ENCODE measurements around the gene KIRREL1. TPM values are rescaled to one million over a fixed set of nuclear protein-coding genes. Genes with fewer than 3 reads are reported as not detected.

The KIRREL1 gene
- total RNA-seq, 1 donor from 2014 or later, result 10.9 TPM

DNA sequence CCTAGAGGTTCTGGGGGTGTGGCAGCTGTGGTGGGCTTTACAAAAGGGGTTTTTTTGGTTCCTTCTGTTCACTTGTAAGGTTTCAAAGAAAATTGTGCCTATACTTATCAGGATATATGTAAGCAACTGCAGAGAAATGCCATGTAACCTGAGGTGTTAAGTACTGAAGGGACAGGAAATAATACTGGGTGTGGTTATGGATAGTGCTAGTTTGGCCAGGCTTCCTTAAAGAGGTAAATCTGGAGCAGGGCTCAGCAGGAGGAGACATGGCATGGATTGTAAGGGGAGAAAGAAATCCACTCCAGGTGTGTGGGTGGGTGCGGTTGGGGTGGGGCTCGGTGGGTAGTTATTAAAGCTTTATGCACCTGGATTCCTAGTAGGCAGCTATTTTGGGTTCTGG is 28.3 kb downstream of the KIRREL1 start:
- intact Hi-C loops (cut with DNase I), result no loop called here
- DNase-seq (ENCODE audit: low spot score), result no peak

DNA sequence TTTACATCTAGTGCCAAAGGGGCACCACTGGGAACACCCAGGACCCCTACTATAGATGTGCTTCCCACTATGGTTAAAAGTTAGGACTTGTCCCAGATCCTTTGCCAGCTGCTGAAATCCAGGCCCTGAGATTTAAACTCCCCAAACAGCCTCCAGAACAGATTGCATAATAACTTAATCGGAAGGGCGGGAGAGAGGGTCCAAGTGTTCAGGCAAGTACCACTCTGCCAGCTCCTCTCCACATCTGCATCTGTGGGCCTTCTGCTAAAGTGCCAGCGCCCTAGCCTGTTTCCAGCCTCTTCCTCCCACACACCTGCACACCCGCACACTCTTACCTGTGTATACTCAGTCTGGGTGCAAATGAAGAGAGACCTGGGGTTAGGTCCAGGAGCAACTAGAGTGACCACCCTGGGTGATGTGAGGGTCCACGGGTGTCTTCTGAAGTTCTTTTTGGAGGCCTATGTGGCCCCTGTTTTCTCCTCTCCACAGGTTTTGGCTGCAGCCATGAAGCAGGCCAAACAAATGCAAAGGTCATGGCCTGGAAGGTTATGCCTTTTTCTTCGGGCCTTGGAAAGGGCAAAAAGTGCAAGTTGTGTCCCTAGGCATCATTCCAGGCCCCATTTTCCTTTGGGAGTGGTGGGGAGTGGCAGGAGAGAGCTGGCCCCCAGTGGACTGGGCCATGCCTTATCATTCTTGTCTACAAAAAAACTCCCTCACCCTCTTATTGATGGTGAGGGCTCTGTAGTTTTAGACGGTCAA is 29.3 kb downstream of the KIRREL1 start:
- DNase-seq (ENCODE audit: low spot score), result no peak
- intact Hi-C loops (cut with DNase I), result no loop called here

DNA sequence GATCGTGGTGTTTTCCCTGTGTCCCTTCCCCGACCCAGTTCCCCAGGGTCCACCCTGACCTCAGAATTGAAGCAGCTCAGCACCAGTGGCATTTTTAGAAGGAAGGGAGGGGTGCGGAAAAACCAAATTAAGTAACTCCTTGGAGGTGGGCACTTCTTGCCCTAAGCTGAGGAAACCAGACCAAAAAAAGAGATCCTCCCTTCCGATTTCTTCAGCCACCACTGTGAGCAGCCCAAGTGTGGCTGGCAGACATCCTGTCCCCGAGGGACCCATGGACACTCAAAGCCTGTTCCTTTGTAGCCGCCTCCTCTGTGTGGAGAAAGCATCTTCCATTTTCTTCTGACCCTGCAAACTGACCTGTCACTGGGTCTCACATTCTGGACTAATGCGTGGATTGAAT is 31.3 kb downstream of the KIRREL1 start:
- no peak for DNase-seq (ENCODE audit: low spot score)

DNA sequence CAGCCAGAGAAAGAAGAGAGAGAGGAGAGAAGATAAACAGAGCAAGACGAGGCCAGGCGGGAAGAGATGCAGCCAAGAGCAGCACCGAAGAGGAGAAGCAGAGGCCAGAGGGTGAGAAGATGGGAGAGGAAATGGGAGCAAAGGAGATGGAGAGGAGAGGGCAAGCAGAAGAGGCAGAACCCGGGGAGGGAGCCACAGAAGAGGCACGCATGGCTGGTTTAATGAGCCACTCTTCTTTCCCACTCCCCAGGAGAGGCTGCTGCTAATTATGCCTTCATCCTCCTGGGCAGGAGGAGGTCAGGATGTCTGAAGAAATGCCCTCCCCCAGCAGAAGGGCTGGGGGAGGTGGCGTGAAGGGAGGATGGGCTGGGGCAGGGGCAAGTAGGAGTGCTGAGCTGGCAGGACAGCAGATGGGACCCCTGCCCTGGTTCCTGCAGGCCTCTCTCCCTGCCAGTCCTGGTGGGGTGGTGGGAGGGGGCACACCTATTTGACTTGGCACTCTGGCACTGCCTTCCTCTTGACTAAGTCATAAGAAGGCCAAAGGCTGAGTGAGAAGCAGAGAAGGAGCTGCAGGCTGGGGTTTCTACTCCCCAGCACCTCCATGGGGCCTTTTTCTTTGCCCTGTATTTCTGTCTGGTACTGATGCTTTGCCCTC is 32.3 kb downstream of the KIRREL1 start:
- DNase-seq (ENCODE audit: low spot score), result no peak
- intact Hi-C loops (cut with DNase I), result no loop called here

More for the DNA sequence above, 31.3 kb downstream of the KIRREL1 start:
- intact Hi-C loops (cut with DNase I), result no loop called here

DNA sequence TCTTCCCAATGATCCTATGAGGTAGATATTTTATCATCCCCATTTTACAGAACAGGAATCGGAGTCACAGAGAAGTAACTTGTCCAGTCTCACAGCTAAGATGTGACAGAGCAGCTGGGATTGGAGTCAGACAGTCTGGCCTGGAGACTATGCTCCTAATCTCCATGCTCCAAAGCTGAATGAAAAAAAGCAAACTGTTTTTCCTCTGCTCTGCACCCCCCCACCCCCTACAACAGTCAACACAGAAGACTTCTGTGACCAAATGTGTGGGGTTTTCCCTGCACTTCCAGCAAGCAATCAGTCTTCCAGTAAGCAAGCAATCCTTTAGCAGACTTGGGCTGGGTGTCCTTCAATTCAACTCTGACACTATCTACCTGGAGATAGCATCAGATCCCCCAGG is 33.2 kb downstream of the KIRREL1 start:
- no peak for DNase-seq (ENCODE audit: low spot score)
- intact Hi-C loops (cut with DNase I), result no loop called here

DNA sequence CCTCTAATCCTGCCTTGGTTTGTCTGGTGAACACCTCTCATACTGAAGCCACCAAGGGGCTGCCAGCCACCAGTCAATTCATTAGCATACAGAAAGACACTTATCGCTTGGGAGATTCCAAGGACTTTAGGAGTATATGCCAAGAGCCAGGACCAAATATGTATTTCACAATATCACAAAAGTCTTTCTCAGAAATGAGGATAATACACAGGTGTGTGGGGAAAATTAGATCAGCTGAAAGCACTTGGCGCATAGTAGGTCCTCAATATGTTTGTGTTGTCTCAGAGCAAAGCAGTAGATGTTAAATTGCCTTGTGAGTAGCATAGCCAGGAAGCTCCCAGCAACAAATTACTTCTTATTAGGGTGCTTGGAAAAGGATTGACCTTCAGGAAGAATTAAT is 34.1 kb downstream of the KIRREL1 start:
- intact Hi-C loops (cut with DNase I), result no loop called here

DNA sequence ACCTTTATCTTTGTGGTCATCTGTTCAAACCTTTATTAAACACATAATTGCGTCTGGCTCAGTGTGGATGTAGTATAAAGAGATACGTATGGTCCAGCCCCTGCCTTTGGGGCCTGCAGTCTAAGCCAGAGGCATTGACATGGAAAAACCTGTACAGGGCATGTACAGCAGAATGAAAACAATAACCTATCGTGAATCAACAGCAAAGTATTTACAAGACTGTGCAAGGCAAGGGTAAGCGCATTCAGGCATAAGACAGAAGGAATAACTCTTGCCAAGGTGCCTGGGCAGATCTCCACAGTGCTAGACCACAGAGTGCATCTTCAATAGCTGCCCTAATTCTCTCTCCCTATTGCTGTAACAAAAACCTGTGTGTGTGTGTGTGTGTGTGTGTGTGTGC is 35.5 kb downstream of the KIRREL1 start:
- intact Hi-C loops (cut with DNase I), result no loop called here
- no peak for DNase-seq (ENCODE audit: low spot score)

More for the DNA sequence above, 34.1 kb downstream of the KIRREL1 start:
- DNase-seq (ENCODE audit: low spot score), result no peak

DNA sequence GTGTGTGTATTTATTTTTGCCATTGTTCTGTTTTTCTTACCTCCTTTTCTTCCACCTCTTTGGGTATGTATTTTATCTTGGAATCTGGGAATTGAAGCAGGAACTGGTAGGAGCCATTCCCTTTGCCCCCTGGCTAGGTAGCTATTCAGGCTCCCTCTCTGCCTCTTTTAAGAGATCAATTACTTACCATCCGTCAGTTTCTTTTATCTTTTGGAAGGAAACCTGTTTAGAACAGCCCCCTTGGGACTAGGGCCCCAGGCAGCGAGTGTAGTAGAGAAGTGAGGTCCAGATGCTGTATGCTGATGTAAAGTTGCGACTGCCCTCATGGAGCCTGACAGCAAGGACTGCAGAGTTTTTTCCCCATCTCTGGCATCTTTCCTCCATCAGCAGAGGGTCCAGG is 41.6 kb downstream of the KIRREL1 start:
- DNase-seq (ENCODE audit: low spot score), result no peak
- intact Hi-C loops (cut with DNase I), result loop anchor here (5.0 kb wide), 1 partner anchor 52 kb away; no protein-coding TSS in a partner anchor

DNA sequence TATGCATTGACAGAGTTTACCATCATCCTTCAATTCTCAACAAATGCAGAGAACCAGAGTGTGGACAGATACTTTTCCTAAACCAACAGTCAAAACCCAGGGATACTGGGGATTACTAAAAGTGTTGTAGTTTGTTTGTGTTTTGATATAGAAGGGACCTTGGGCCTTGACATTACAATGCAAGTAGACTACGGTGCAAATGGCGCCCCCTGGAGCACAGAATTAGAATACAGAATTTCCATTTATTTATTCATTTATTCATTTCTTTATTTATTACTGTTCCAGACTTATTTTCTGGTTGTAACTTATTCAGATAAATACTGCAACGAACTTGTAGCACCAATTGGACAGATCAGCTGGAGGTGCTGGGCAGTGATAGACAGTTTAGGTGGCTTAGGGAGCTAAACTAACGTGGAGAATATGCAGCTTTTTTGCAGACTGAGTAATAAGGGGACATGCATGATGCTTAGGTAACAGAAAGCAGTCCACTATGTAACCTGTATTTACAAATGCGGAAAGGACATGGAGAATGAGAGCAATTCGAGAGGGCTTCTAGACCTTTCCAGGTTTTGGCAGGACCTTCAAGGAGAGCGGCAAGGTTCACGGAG is 42.6 kb downstream of the KIRREL1 start:
- no peak for DNase-seq (ENCODE audit: low spot score)
- intact Hi-C loops (cut with DNase I), result loop anchor here (1.0 to 5.0 kb wide), 2 partner anchors 44 to 51 kb away; no protein-coding TSS in a partner anchor

DNA sequence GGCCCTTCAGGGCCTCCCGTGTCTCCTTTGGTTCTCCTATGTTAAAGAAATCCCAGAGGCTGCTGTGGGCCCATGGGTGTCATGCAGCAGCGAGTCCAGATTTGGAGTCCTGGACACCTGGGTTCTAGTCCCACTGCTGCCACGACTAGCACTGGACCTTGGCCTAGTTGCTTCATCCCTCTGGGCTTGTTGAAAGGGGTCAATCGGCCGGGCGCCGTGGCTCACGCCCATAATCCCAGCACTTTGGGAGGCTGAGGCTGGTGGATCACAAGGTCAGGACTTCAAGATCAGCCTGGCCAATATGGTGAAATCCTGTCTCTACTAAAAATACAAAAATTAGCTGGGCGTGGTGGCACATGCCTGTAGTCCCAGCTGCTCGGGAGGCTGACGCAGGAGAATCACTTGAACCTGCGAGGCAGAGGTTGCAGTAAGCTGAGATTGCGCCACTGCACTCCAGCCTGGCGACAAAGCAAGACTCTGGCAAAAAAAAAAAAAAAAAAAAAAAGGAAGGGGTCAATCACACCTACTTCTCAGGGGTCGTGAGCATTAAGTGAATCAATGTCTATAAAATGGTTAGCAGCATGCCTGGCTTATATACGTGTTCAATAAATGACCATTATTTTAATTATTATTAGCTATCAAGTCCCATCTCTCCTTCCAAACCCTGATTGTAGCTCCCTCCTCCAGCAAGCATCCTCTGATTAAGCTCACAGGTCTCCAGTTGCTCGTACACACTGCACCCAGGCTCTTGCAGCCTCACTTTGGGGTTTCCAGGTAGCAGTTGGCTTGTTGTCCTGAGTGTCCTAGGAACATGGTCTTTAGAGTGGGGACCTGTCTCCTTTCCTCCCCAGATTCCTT is 43.8 kb downstream of the KIRREL1 start:
- DNase-seq (ENCODE audit: low spot score), result no peak
- intact Hi-C loops (cut with DNase I), result loop anchor here (5.0 kb wide), 1 partner anchor 50 kb away; no protein-coding TSS in a partner anchor

DNA sequence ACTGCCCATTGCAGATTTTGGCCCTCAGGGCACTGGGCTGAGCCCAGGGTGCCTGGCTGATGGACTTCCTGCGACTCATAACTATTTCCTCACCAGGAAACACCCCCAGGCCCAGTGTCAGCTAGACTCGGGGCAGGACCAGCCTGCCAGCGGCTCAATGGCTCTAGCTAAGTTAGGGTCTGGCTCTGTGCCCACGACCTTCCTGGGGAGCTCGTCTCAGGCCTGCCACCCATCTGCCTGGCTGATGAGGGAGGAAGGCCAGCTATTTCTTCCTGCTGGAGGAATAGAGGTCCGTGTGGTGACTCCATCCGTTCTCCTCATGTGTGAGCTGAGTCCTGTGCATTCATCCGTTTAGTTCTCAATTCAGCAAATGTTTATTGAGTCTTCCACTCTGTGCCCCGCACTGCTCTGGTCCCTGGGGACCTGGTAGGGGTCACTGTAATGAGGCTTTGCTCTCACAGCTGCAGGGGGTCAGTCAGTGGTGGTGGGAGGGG is 44.5 kb downstream of the KIRREL1 start:
- DNase-seq (ENCODE audit: low spot score), result no peak
- intact Hi-C loops (cut with DNase I), result loop anchor here (5.0 kb wide), 1 partner anchor 49 kb away; no protein-coding TSS in a partner anchor

DNA sequence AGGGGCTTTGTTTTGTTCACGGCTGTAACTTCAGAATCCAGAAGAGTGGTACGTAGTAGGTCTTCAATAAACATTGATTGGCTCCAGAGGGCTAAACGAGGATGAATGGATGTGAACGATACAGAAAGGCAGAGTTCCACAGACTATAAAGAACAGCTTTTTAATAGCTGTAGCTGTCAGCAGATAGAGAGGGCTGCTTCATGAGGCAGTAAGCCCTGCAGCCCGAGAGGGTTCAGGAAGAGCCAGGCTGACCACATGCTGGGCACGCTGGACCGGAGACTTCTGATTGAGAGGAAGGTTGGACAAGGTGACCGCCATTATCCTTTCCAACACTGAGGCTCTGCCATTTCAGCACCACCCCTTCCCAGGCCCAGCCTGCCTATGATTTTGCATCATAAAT is 45.3 kb downstream of the KIRREL1 start:
- DNase-seq (ENCODE audit: low spot score), result no peak
- intact Hi-C loops (cut with DNase I), result loop anchor here (5.0 kb wide), 1 partner anchor 49 kb away; no protein-coding TSS in a partner anchor

DNA sequence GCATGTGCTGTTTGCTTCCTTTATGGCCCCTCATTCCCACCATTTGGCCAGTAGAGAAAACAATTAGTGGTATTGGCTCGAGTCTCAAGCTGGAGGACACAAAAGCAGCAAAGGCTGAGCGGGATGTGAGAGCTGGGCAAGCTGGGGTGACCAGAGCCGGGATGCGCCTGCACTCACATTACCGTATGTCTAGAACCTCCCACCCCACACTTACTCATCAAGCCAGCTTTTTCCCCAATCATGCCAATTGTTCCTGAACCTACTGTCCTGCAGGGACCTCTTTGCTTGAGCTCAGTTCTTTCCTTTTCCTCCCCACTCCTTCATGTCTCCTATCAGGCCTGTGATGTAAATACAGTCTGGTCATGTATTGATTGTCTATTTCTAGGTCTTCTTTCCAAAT is 45.9 kb downstream of the KIRREL1 start:
- DNase-seq (ENCODE audit: low spot score), result no peak
- intact Hi-C loops (cut with DNase I), result loop anchor here (5.0 kb wide), 1 partner anchor 48 kb away; no protein-coding TSS in a partner anchor

DNA sequence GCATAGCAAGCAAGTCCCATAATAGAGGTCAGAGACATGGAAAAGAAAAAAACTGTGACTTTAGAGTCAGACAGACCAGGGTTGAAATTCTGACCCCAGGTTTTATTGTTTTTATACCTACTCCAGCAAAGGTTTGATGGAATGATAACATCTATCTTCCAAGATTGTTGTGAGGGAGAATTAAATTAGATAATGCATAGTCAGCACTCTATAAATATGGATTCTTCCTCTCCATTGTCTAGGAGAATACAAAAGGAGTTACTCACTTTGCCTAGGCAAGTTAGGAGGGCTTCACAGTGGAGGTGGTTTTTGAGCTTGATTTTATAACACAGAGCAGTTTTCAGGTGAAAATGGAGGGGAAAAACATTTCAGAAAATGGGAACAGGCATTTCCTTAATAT is 46.9 kb downstream of the KIRREL1 start:
- DNase-seq (ENCODE audit: low spot score), result no peak
- intact Hi-C loops (cut with DNase I), result no loop called here

DNA sequence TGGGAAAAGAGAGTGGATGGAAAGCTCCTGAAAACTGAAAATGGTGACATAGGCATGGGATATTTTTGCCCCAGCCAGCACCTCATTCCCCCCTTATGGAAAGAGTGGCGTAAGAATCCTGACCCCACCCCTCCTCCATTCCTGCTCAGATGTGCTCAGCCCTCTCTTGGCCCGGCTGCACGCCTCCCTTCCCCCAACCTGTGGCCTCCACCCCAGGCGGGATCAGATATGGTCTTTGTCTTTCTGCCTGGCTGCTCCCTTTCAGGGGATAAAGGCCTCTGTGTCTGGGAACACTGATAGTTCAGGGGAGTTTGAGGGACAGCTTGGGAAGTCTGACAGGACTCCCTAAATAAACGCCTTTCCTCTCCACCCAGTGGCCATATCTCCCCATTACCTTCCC is 49.8 kb downstream of the KIRREL1 start:
- no peak for DNase-seq (ENCODE audit: low spot score)

DNA sequence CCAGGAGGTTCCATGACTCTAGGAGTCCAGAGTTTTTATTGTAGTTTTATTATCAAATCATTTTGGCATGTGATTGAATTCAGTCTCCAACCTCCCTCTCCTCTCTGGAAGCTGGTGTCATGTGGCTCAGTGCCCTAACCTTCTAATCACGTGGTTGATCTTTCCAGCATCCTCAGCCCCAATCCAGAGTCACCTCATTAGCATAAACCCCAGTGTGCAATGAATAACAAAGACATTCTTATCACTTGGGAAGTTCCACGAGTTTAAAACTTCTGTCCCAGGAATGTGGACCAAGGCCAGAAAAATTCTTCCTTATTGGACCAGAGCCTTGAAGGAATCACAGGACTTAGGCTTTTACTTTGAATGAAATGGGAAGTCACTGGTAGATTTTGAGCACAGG is 52.2 kb downstream of the KIRREL1 start:
- intact Hi-C loops (cut with DNase I), result loop anchor here (2.0 kb wide), 1 partner anchor 23 kb away; no protein-coding TSS in a partner anchor
- no peak for DNase-seq (ENCODE audit: low spot score)

More for the DNA sequence above, 49.8 kb downstream of the KIRREL1 start:
- intact Hi-C loops (cut with DNase I), result no loop called here

DNA sequence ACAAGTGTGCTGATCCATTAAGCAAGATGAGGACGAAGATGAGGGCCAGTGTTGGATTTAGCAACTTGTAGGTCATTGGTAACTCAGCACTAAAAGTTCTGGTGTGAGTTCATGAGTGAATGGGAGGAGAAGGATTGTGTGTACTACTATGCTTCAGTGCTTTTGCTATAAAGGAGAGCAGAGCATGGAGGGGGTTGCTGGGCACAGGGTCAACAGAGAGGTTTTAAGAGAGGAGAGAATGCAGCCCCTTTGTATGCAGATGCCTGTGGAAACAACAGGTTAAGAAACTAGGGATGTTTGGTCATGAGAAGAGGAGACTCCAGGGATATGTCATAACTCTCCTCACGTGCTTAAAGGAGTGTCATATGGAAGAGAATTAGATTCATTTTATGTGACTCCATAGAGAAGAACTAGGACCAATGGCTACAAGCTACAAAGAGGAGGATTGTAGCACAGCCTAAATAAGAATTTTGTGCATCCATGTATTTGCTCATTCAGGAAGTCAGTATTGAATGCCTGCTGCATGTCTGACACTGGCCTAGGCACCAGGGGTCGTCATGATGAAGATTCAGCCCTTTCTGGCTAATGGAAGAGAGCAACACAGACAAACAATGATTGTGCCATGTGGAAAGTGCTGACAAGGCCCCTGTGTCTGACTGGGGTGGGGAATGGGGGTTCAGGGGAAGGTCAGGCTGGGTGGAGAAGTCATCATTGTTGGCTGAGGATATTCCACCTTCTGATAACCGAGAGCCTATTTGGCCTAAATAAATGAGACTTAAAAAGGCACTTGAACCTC is 53.5 kb downstream of the KIRREL1 start:
- no peak for DNase-seq (ENCODE audit: low spot score)
- intact Hi-C loops (cut with DNase I), result no loop called here

DNA sequence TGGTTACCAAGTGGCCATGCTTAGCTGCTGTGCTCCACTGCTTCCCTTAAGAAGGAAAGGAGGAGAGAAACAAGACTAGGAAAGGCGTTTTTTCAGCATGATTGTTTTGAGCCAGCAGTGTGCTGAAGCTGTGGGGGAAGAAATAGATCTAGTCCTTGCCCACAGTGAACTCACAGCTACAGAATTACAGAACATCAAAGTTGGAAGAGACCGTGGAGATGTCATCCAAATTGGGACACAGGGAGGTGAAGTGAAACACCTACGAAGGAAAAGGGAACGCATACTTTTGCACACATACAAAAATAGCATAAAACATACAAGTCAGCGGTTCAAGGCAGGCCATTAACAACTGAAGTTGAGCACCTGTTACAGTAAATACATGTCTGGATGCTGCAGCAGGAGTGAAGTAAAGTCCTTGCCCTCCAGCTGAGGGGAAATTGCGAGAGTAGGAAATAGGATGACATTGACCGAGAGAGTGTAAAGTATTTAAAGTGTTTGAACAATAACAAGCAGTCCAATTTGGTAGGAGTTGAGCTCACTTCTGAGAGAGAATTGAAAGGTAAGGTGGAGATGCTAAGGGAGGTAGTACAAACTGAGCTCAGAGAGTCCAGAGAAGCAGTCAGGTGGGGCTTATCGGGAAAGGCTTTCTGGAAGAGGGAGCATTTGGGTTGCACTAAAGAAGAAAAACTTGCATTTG is 55.1 kb downstream of the KIRREL1 start:
- intact Hi-C loops (cut with DNase I), result no loop called here
- no peak for DNase-seq (ENCODE audit: low spot score)
